HEK293T (cell line): ENCODE results near the gene FARP1.

Source experiments
- CTCF ChIA-PET: fragments of 350-600 bp; formaldehyde crosslinking; extraction: SDS; loops from one replicate; lab custom pipeline; 2021; ENCODE audit warnings: antibody characterized with exemption, inconsistent platforms; lab: Yijun Ruan, JAX
- POLR2A ChIA-PET: fragments of 350-600 bp; formaldehyde crosslinking; extraction: SDS; loops from one replicate; lab custom pipeline; 2020; ENCODE audit warnings: antibody characterized with exemption, inconsistent platforms; lab: Yijun Ruan, JAX
- DNase-seq: peaks from one replicate; pipeline ENCODE4 v3.0.0; 2012; ENCODE audit warnings: mixed read lengths; ENCODE audit errors: extremely low spot score
- ARNT ChIP-seq: fragments of 450-650 bp; IDR thresholded peaks from 2 replicates; pipeline ENCODE4 v1.6.1; 2017; ENCODE audit warnings: mild to moderate bottlenecking
- BHLHE40 ChIP-seq: fragments of 450-650 bp; IDR thresholded peaks from 2 replicates; pipeline ENCODE4 v1.6.1; 2016; ENCODE audit warnings: mild to moderate bottlenecking, moderate library complexity, borderline replicate concordance
- CTBP1 ChIP-seq: fragments of 450-650 bp; IDR thresholded peaks from 2 replicates; pipeline ENCODE4 v1.6.1; 2016; ENCODE audit warnings: borderline replicate concordance
- ELF4 ChIP-seq: fragments of 450-650 bp; IDR thresholded peaks from 2 replicates; pipeline ENCODE4 v1.6.1; 2017; ENCODE audit warnings: antibody characterized with exemption
- FOXA1 ChIP-seq: fragments of 450-650 bp; IDR thresholded peaks from 2 replicates; pipeline ENCODE4 v1.6.1; 2016; ENCODE audit warnings: mild to moderate bottlenecking
- FOXK2 ChIP-seq: fragments of 450-650 bp; IDR thresholded peaks from 2 replicates; pipeline ENCODE4 v1.6.1; 2016; ENCODE audit warnings: mild to moderate bottlenecking
- FOXM1 ChIP-seq: fragments of 450-650 bp; IDR thresholded peaks from 2 replicates; pipeline ENCODE4 v1.6.1; 2017; ENCODE audit warnings: mild to moderate bottlenecking, borderline replicate concordance
- HDGF ChIP-seq: fragments of 450-650 bp; IDR thresholded peaks from 2 replicates; pipeline ENCODE4 v1.6.1; 2017; ENCODE audit warnings: antibody characterized with exemption, borderline replicate concordance
- L3MBTL2 ChIP-seq: fragments of 450-650 bp; conservative IDR thresholded peaks from 2 replicates; pipeline ENCODE4 v1.6.1; 2016; ENCODE audit warnings: mild to moderate bottlenecking
- LEF1 ChIP-seq: fragments of 450-650 bp; IDR thresholded peaks from 2 replicates; pipeline ENCODE4 v1.6.1; 2017; ENCODE audit warnings: mild to moderate bottlenecking, borderline replicate concordance
- NFRKB ChIP-seq: fragments of 450-650 bp; IDR thresholded peaks from 2 replicates; pipeline ENCODE4 v1.6.1; 2016; ENCODE audit warnings: mild to moderate bottlenecking, moderate library complexity
- PKNOX1 ChIP-seq: fragments of 450-650 bp; IDR thresholded peaks from 2 replicates; pipeline ENCODE4 v1.6.1; 2016
- SP1 ChIP-seq: fragments of 450-650 bp; IDR thresholded peaks from 2 replicates; pipeline ENCODE4 v1.6.1; 2017
- SUZ12 ChIP-seq: fragments of 450-650 bp; IDR thresholded peaks from 2 replicates; pipeline ENCODE4 v1.6.1; 2016; ENCODE audit warnings: mild to moderate bottlenecking
- TARDBP ChIP-seq: fragments of 450-650 bp; IDR thresholded peaks from 2 replicates; pipeline ENCODE4 v1.6.1; 2016
- ZNF384 ChIP-seq: fragments of 450-650 bp; IDR thresholded peaks from 2 replicates; pipeline ENCODE4 v1.6.1; 2016

The FARP1 gene

GRCh38 chr13:98171900-98172589 lies 29.2 kb downstream of the FARP1 start:
- ChIA-PET CTCF (no interaction called here), POLR2A (no interaction called here)
- peak; percentile 27 for DNase-seq
- no peak for TF ChIP-seq SUZ12
- TF ChIP-seq FOXA1, result no peak
- no peak for TF ChIP-seq BHLHE40
- TF ChIP-seq FOXM1, result no peak
- no peak for TF ChIP-seq ARNT
- no peak for TF ChIP-seq TARDBP
- no peak for TF ChIP-seq HDGF
- TF ChIP-seq NFRKB, result no peak
- TF ChIP-seq FOXK2, result no peak
- no peak for TF ChIP-seq ELF4
- no peak for TF ChIP-seq PKNOX1

- ChIA-PET CTCF (no interaction called here), POLR2A (no interaction called here)
Observed at GRCh38 chr13:98172590-98173422, 29.9 kb downstream of the FARP1 start.

GRCh38 chr13:98173431-98174152 lies 30.7 kb downstream of the FARP1 start:
- ChIA-PET CTCF (no interaction called here), POLR2A (no interaction called here)
- DNase-seq, result no peak
- TF ChIP-seq SUZ12 (no peak), FOXK2 (no peak), PKNOX1 (no peak), L3MBTL2 (no peak), ARNT (no peak), CTBP1 (no peak), ZNF384 (no peak), ELF4 (no peak), BHLHE40 (no peak), FOXM1 (no peak), NFRKB (no peak)

More at GRCh38 chr13:98172590-98173422, 29.9 kb downstream of the FARP1 start:
- DNase-seq, result no peak
- no peak for TF ChIP-seq FOXK2
- no peak for TF ChIP-seq PKNOX1
- no peak for TF ChIP-seq BHLHE40
- TF ChIP-seq ARNT, result no peak
- TF ChIP-seq FOXA1, result no peak
- TF ChIP-seq HDGF, result no peak
- no peak for TF ChIP-seq TARDBP
- no peak for TF ChIP-seq LEF1
- no peak for TF ChIP-seq NFRKB
- TF ChIP-seq L3MBTL2, result no peak
- no peak for TF ChIP-seq CTBP1
- no peak for TF ChIP-seq FOXM1
- TF ChIP-seq SUZ12, result no peak
- no peak for TF ChIP-seq ZNF384
- TF ChIP-seq SP1, result no peak
- TF ChIP-seq ELF4, result no peak

GRCh38 chr13:98174307-98174706 lies 31.4 kb downstream of the FARP1 start:
- no peak for DNase-seq
- no peak for TF ChIP-seq FOXA1
- no peak for TF ChIP-seq ZNF384
- TF ChIP-seq FOXM1, result no peak
- no peak for TF ChIP-seq HDGF
- no peak for TF ChIP-seq L3MBTL2
- TF ChIP-seq FOXK2, result no peak
- TF ChIP-seq ARNT, result no peak
- TF ChIP-seq CTBP1, result no peak
- ChIA-PET CTCF (interaction anchor here (0.7 kb wide), 1 partner anchor 1262 kb away, joined by 4 read pairs; no protein-coding TSS in a partner anchor), POLR2A (no interaction called here)

- ChIA-PET POLR2A (no interaction called here), CTCF (interaction anchor here (0.7 kb wide), 1 partner anchor 1261 kb away, joined by 4 read pairs; no protein-coding TSS in a partner anchor)
- TF ChIP-seq LEF1, result no peak
- TF ChIP-seq HDGF, result no peak
- no peak for TF ChIP-seq SP1
- DNase-seq, result no peak
Observed at GRCh38 chr13:98175043-98175442, 32.1 kb downstream of the FARP1 start.
